Upper lobe of left lung (tissue), 4 donors: ENCODE measurements around the gene DOC2B.

Source experiments
- CTCF ChIP-seq, 6 experiments: fragments of 450-650 bp in 4 of 6; fragments of 200-600 bp in 2 of 6; sonication (generic) in 2 of 6; IDR thresholded peaks; one replicate each; pipeline ENCODE4 v1.5.1; 2016 to 2019; ENCODE audit warnings: antibody characterized with exemption in 6 of 6
- POLR2A ChIP-seq, 4 donors: fragments of 450-650 bp; IDR thresholded peaks; one replicate each; pipeline ENCODE4 v1.5.1; 2016 to 2017; ENCODE audit warnings: antibody characterized with exemption in 4 of 4, mild to moderate bottlenecking in 2 of 4

- TF ChIP-seq CTCF (IDR thresholded peaks at IDR 0.05) (no peak), POLR2A (IDR thresholded peaks at IDR 0.05) (no peak)
Observed at GRCh38 chr17:197352-197751, 15.9 kb upstream of the DOC2B start.
